Activated T-cell treated with anti-CD3 and anti-CD28 coated beads for 48 hours (primary cell): ENCODE data around the gene CARD6.
A peak's percentile ranks its signal among the peaks of the same experiment; 100 is the strongest.
"Not testable (repeated sequence)": the region's sequence is repeated elsewhere in the genome, so short reads cannot be mapped to it uniquely, and the experiment has no call there.

ENCODE experiments used
- DNase-seq: peaks from one replicate; pipeline ENCODE4 v3.0.0-alpha.2; 2020; ENCODE audit warnings: low read depth

The CARD6 gene

GRCh38 chr5:40828021-40828631 lies 13.0 kb upstream of the CARD6 start:
- no peak for DNase-seq

- DNase-seq, result no peak
Measured at GRCh38 chr5:40828690-40829661, 12.2 kb upstream of the CARD6 start.

- DNase-seq, result no peak
Measured at GRCh38 chr5:40829748-40830533, 11.2 kb upstream of the CARD6 start.

- DNase-seq, result no peak
Measured at GRCh38 chr5:40831346-40832210, 9.6 kb upstream of the CARD6 start.

GRCh38 chr5:40832345-40832744 lies 8.8 kb upstream of the CARD6 start:
- no peak for DNase-seq

GRCh38 chr5:40833712-40834229 lies 7.4 kb upstream of the CARD6 start:
- DNase-seq, result no peak

GRCh38 chr5:40834391-40834848 lies 6.7 kb upstream of the CARD6 start:
- no peak for DNase-seq

- peak; percentile 89 for DNase-seq
Measured at GRCh38 chr5:40834849-40835787, 6.0 kb upstream of the CARD6 start, which contains the start of gene RPL37. TSS of gene RPL37 (minus strand) at chr5:40835222. CDS start at chr5:40835185, 37 bp downstream.

- DNase-seq, result no peak
Measured at GRCh38 chr5:40838086-40838485, 3.1 kb upstream of the CARD6 start.

GRCh38 chr5:40842351-40842750 lies 1.2 kb downstream of the CARD6 start:
- DNase-seq, result no peak

GRCh38 chr5:40844565-40844964 lies 3.4 kb downstream of the CARD6 start:
- DNase-seq, result no peak

GRCh38 chr5:40846371-40846770 lies 5.2 kb downstream of the CARD6 start:
- no peak for DNase-seq

GRCh38 chr5:40847525-40847924 lies 6.4 kb downstream of the CARD6 start:
- DNase-seq, result no peak

GRCh38 chr5:40853632-40854192 lies 12.5 kb downstream of the CARD6 start:
- DNase-seq, result no peak

- no peak for DNase-seq
Measured at GRCh38 chr5:40860711-40861110, 19.5 kb downstream of the CARD6 start.

- not testable (repeated sequence) for DNase-seq
Measured at GRCh38 chr5:40865004-40865403, 23.8 kb downstream of the CARD6 start.

- no peak for DNase-seq
Measured at GRCh38 chr5:40866844-40867243, 25.7 kb downstream of the CARD6 start.

GRCh38 chr5:40869384-40869783 lies 28.2 kb downstream of the CARD6 start:
- no peak for DNase-seq

GRCh38 chr5:40871177-40871576 lies 30.0 kb downstream of the CARD6 start:
- no peak for DNase-seq

GRCh38 chr5:40872253-40872652 lies 31.1 kb downstream of the CARD6 start:
- not testable (repeated sequence) for DNase-seq
